Stimulated activated CD8-positive, alpha-beta memory T cell treated with anti-CD3 and anti-CD28 coated beads, Interleukin-15, amount 100 ng/mL, for 48 hours (primary cell): ENCODE results near the gene SLC25A43.
"Not testable (repeated sequence)": the region's sequence is repeated elsewhere in the genome, so short reads cannot be mapped to it uniquely, and the experiment has no call there.

ENCODE experiments used
- DNase-seq, 2 donors: peaks; one replicate each; pipeline ENCODE4 v3.0.0-alpha.2; 2020; ENCODE audit warnings: low read depth in 2 of 2

The SLC25A43 gene

GRCh38 chrX:119407681-119408080 lies 8.5 kb downstream of the SLC25A43 start:
- no peak for DNase-seq

GRCh38 chrX:119410027-119410819 lies 11.1 kb downstream of the SLC25A43 start:
- no peak for DNase-seq

GRCh38 chrX:119410854-119411253 lies 11.7 kb downstream of the SLC25A43 start:
- no peak for DNase-seq

GRCh38 chrX:119411959-119412358 lies 12.8 kb downstream of the SLC25A43 start:
- DNase-seq = no peak

- DNase-seq = no peak
Measured at GRCh38 chrX:119417376-119417775, 18.2 kb downstream of the SLC25A43 start.

- DNase-seq = no peak
Measured at GRCh38 chrX:119417842-119418241, 18.7 kb downstream of the SLC25A43 start.

- no peak for DNase-seq
Measured at GRCh38 chrX:119419146-119419545, 20.0 kb downstream of the SLC25A43 start.

GRCh38 chrX:119419898-119420297 lies 20.8 kb downstream of the SLC25A43 start:
- DNase-seq = no peak

- DNase-seq = no peak
Measured at GRCh38 chrX:119421016-119421705, 22.0 kb downstream of the SLC25A43 start.

- DNase-seq = no peak
Measured at GRCh38 chrX:119423631-119424030, 24.5 kb downstream of the SLC25A43 start.

GRCh38 chrX:119424999-119425398 lies 25.9 kb downstream of the SLC25A43 start:
- DNase-seq = no peak

GRCh38 chrX:119427024-119427794 lies 28.1 kb downstream of the SLC25A43 start:
- no peak for DNase-seq

- DNase-seq = no peak
Measured at GRCh38 chrX:119427795-119428185, 28.7 kb downstream of the SLC25A43 start.

GRCh38 chrX:119429471-119429870 lies 30.3 kb downstream of the SLC25A43 start:
- DNase-seq = no peak

- DNase-seq = not testable (repeated sequence)
Measured at GRCh38 chrX:119441295-119441694, 42.2 kb downstream of the SLC25A43 start.

GRCh38 chrX:119442286-119442685 lies 43.1 kb downstream of the SLC25A43 start:
- no peak for DNase-seq

GRCh38 chrX:119453202-119453601 lies 54.1 kb downstream of the SLC25A43 start:
- no peak for DNase-seq

- no peak for DNase-seq
Measured at GRCh38 chrX:119455264-119455663, 56.1 kb downstream of the SLC25A43 start.

GRCh38 chrX:119459181-119459580 lies 60.0 kb downstream of the SLC25A43 start:
- no peak for DNase-seq

- no peak for DNase-seq
Measured at GRCh38 chrX:119465555-119465954, 66.4 kb downstream of the SLC25A43 start.

GRCh38 chrX:119466970-119467369 lies 67.8 kb downstream of the SLC25A43 start:
- no peak for DNase-seq

GRCh38 chrX:119467433-119467832 lies 68.3 kb downstream of the SLC25A43 start:
- DNase-seq = no peak
